NCI-H2029 (cell line): ENCODE measurements around the gene EXOC6B.

Source experiments
- DNase-seq: peaks from one replicate; lab custom pipeline; 2025; lab: John Stamatoyannopoulos, UW

EXOC6B gene

DNA sequence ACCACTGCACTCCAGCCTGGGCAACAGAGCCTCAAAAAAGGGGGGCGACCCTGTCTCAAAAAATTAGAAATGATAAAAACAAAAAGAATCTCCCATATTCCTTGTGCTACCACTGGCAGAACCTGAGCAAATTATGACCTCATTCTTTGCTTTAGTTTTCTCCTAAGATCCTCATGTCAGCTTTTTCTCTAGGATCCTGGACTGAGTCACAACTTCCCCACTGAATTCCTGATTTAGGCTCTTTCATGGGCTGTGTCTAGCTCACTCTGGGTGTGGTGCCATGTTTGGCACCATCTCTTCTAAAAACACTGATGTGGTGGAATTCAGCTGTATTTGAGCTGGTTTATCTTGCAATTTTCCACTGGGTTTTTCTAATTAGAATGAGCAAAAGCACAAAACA lies 37.1 kb downstream of the EXOC6B start:
- DNase-seq, result no peak

DNA sequence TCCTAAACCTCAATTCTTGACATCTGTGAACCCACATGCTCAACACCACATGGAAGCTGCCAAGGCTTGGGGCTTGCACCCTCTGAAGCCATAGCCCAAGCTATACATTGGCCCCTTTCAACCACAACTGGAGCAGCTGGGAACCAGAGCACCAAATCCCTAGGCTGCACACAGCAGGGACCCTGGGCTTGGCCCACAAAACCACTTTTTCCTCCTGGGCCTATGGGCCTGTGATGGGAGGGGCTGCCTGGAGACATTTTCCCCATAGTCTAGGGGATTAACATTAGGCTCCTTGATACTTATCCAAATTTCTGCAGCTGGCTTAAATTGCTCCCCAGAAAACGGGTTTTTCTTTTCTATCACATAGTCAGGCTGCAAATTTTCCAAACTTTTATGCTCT lies 40.3 kb downstream of the EXOC6B start:
- DNase-seq, result no peak

DNA sequence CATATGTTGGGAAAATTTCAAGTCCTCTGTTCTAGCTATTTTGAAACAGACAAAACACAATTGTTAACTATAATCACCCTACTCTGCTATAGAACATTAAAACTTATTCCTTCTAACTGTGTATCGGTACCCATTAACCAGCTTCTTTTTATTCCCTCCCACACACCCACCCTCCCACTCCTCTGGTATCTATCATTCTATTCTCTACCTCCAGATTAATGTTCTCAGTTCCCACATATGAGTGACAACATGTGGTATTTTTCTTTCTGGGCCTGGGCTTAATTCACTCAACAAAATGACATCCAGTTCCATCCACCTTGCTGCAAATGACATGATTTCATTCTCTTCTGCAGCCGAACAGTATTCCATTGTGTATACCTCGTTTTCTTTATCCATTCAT lies 43.3 kb downstream of the EXOC6B start:
- no peak for DNase-seq

DNA sequence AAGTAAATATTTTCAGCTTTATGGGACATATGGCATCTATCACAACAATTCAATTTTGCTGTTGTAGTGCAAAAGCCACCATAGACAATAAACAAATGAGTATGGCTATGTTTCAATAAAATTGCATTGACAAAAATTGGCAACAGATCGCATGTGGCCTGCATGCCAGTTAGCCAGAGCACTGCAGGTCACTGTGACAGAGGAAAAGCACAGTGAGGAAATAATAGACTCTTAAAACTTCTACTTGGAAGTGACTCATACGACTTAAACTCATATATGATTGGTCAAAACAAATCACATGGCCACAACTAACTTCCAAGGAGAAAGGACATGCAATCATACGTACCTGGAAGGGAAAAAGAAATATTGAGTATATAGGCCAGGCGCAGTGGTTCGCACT lies 44.4 kb downstream of the EXOC6B start:
- DNase-seq, result no peak

DNA sequence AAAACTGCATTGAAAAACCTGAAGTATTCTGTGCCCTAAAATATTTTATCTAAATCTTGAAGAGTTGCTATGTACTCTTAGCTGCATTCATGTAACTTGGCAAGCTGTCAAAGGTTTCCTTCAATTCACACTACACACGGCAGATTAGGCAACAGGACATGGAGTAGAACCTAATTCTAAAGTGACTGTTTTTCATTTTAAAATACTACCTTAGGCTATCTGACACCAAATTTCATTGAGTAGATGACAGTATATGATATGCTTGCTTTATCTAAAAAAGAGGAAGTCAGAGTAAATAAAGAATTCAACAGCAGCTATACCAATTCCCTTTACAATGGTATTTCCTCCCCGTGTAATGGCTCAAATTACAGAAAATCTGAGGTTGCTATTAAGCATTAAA lies 45.4 kb downstream of the EXOC6B start:
- DNase-seq, result peak; percentile 52

DNA sequence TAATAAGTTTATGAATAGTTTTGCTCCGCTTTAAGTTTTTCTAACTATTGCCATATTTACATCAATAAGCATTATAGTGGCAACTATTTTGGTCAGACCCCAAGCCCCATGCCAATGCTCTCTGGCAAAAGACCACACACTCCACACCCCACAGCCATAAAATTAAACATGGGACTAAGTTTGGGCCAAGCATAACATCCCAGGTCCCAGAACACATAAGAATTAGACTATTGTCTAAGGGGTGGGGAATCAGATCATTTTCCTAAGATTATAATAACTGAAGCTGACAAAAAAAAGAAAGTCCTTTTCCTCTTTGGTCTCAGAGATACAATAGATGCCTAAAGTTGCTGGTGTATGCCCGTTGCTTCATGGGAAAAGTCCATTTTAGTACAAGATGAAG lies 46.3 kb downstream of the EXOC6B start:
- DNase-seq, result no peak

DNA sequence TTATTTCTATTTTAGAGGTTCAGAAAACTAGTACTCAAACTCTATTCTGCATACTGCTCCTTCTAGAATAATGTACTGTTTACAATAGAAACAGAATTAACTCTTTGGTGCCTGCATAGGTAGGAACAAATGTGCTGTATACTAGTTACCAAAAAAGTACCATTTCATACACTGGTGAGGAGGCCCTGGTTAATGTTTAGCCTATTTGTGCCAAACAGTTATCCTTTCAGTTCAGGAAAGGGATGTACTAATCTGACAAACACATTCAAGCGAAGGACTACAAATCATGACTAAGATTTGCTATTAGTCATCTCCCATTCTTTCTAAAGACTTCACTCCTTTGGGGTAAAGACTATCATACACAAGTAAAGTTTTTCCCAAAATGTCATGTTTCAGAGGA lies 47.4 kb downstream of the EXOC6B start:
- no peak for DNase-seq

DNA sequence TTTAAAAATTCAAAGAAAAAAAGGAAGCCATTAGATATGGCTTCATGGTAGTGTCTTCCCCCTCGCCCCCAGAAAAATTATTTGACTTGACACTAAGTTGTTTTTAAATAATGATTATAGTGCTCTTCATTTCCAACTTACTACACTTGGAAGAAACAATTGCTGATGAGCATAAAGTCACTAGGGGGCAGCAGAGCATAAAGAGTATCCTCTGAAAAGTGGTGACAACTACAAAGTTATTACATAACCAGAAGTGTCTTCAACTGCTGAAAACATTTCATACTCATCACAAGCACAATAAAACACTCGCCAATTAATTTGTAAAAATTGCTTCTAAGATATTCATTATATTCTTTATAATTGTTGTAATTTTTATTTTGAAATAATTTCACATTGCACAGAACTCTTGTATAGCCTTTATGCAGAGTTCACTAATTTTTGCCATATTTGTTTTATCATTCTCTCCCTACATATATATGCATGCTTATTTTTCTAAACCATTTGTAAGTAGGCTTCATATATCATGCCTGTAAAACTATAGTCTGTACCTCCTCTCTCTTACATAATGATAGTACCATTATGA lies 54.9 kb downstream of the EXOC6B start:
- DNase-seq, result peak; percentile 46

DNA sequence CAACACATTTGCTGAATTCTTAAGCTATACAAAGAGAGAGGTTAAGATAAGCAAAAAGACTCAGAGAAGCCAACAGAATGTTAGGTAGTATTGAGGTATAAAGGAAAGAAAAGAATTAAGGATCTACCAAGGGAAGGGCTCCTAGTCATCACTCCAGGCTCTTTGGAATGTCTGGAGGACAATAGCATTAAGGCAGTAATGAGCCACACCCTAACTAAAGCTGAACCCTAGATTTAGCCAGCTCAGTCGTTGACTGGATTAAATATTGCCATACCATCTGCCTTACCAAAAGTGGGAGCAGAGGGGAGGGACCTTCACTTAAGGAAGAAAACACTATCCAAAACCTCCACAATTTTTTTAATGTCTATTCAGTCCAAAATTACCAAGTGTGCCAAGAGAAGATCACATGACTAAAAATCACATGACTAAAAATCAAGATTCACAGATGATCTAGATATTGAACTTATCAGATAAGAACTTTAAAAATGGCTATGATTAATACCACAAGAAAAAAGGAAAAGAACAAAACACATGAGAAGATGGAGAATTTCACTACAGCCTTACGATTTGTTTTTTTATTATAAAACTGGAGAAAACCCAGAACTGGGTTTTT lies 59.7 kb downstream of the EXOC6B start:
- no peak for DNase-seq

DNA sequence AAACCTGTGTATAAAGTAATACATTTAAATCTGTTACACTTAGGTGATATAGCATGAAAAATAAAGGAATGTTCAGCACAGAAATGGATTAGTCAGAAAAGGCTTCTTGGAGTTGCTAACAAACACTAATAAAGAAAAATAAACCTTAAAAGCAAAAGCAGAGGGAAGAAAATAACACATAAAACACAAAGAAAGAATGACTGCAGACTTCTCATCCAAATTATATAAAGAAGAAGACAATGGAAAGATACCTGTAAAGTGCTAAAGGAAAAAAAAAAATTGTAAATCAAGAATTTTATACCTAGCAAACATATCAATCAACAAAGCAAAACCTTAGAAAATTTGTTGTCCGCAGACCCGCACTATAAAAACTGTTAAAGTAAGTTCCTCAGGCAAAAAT lies 63.6 kb downstream of the EXOC6B start:
- no peak for DNase-seq

DNA sequence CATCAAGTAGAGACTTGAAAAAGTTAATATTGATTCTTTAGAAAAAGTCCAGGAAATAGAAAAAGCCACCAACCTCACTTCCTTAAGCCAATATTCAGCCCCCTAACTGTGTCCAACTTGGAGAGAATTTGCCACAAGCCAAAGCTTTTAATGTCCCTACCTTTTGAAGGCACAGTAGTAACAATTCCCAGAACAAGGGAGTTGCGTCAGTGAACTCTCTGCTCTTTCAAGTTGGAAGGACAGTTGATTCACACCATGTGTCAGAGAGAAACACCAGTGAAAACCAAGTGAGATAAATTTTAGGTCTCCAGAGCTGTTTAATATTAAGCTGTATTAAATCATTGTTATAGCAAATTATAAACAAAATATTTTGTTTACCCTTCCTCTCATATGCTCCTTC lies 66.1 kb downstream of the EXOC6B start:
- DNase-seq, result no peak

DNA sequence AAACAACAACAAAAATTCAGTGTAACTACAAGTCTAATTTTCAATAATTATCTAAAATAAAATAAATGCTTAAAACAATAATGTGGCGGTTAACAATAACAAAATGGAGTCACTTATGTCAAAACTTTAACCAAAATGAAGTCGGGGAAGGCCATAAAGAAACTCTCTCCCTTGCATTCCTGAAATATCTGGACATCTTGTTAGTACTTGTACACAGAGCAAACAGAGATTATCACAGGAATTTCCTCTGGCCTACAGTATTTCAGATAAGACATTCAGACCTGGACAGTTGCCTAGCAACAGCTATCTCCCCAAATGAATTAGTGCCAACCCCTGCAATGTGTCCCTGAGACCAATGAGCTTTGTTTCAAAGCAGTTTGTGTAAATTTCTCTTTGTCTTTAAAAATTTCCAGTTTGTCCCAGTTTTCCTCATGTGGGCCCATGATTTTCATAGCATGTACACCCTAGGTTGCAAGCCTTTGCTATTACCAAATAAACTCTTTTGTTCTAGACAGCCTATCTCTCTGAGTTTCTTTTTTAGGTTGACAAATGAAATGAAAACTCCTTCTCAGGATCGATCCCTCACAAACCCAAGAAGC lies 68.6 kb downstream of the EXOC6B start:
- no peak for DNase-seq

DNA sequence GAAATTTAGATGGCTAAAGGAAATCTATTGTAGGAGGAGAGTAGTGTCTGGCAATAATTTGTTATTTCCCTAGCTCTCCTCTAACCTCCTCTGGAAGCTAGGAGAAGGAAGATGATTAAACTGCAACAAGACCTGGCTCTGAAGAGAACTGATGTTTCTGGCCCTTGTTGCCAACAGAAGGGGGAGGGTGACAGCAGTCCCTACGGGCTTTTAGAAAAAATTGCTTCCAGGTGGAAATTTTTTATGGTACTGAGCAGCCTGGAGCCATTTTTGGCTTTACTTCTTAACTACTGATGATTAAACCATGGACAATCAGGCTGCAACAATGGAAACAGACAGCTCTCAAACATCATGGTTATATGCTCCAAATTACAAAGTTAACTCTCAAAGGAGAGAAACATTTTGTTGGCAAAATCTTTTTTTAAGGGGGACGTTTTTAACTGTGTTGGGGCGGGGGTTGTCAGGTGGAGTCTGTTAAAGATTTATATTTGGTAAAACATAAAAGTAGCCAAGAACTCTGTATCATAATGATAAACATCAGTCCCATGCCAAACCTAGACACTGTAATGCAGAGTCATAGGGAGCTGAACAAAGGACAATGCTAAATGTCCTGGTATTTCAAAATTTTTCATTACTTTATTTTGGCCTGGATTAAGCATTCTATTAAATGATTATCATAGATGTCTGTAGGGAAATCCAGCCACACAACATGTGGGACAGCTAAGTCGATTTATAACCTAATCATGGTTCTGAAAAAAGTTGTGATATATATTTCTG lies 70.0 kb downstream of the EXOC6B start:
- DNase-seq, result no peak

DNA sequence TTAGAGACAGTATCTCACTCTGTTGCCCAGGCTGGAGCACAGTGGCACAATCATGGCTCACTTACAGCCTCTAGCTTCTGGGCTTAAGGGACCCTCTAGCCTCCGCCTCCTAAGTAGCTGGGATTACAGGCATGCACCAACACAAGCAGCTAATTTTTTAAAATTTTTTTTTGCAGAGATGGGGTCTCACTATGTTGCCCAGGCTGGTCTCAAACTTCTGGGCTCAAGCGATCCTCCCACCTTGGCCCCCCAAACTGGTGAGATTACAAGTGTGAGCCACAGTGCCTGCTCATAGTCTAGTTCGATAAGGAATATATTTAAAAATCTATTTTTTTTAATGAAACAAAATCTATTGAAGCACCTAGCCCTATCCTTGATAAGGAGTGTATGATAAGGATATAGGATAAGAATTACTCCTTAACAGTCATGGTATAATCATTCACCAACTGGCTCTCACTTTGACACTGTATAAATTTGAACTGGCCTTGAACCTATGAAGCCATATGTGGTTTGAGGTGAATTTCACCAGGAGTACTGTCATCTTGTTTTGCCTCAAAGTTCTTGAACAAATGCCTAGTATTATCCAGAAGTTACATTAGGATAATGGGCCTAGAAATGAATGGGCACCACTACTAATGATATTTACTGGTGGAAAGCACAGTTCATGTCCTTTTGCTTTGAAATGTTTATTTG lies 71.1 kb downstream of the EXOC6B start:
- no peak for DNase-seq

DNA sequence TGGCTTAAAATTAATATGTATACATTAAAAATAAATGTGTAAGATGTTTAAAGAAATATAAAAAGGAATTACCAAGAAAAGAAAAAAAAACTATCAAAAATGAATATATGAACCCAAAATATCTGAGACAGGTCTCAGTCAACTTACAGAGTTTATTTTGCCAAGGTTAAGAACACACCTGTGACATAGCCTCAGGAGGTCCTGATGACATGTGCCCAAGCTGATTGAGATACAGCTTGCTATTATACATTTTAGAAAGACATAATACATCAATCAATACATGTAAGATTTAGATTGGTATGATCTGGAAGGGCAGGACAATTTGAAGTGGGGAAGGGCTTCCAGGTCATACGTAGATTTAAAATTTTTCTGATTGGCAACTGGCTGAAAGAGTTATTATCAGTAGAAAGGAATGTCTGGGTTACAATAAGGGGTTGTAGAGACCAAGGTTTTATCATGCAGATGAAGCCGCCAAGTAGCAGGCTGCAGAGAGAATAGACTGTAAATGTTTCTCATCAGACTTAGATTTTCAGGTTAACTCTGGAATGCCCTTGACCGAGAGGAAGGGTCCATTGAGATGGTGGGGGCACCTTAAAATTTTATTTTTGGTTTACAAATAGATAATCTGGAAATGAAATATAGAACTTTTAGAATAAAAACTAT lies 74.7 kb downstream of the EXOC6B start:
- DNase-seq, result no peak

DNA sequence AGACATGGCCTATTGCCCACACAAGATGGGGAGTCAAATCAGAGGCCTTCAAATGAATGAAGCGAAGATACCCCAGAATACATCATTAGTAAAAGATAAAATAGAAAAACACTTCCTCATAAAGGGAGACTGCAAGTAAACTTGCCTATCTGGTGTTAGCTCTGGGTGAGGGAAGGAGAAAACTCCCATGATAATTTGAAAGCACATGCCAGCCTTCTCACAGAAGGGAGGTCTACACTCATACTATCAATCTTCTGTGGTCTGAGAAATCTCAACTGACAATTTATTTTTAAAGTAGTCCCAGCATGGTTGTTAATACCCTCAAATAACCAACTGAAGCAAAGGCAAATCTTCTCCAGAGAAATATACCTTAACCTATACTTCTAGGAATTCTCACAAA lies 75.4 kb downstream of the EXOC6B start:
- DNase-seq, result no peak

DNA sequence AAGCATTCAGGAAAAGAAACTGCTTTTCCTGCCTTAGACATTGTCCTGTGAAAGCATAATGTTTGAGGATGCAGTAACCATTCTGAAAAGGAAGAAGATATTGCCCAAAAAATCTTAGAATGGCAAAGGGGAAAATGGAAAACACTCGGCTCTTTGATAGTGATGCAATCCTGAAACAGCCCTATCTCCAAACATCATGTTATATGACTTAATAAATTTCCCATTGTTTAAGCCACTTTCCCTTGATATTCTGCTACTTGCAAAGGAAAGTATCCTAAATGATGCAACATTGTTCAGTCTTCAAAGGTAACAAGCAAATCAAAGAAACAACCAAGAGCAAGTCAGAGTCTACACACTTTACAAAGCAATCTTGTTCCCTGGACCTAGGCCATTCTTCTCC lies 78.5 kb downstream of the EXOC6B start:
- no peak for DNase-seq

DNA sequence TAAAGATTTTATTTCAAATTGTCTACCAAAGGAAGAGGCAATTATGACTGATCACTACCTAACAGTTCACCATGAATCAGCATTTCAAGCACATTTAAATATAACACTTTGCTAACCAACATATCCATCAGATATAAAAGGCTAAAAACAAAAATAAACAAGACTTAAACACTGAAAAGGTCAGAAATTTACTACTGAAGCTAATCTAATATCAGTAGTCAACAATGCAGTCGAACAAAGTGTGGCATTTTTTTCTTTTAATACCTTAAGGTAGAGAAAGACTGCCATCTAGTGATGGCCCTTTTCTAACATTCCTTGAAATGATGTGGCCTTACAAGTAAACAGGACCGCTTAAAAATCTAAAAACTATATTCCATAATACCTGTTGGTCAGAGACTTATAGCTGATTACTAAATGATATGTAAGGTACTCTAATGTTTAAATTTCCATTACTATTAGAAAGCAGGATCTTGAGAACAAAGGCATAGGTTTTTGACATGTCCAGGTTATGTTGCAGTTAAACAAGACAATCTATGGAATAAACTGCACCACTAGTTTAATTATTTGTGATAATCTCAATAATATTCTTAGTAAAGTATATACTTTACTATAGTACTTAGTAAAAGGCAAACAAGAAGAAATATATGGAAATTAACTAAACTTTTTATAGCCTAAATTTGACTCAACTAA lies 80.0 kb downstream of the EXOC6B start:
- peak; percentile 64 for DNase-seq

DNA sequence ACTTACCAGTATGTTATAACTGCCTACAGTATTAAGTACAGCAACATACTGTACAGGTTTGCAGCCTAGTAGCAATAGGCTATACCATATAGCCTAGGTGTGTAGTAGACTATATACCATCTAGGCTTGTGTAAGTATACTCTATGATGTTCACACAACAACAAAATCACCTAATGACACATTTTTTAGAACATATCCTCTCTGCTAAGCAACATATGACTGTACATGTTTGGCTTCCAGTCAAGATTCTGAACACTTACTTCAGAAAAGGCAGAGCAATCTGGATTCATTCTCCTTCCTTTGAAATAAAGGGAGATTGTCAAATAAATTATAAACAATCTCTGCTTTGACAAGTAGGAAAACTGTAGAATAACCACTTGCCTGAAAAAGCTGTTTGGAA lies 81.8 kb downstream of the EXOC6B start:
- DNase-seq, result no peak

DNA sequence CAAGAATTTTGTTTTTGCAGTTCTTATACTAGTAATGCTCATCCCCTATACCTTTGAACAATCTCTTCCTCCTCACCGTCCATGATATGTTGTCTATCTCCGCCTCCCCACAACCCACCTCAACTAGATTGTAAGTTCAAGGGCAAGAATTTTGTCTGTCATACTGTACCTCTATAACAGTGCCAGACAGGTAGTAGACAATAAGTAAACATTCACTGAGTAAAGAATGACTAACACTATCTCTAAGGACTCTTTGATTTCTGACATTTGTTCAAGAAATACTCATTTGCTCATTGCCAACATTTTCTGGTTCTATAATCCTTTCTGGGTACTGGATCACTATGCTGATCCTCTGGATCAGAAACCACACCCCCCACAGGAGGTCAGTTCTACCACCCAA lies 82.4 kb downstream of the EXOC6B start:
- DNase-seq, result no peak

DNA sequence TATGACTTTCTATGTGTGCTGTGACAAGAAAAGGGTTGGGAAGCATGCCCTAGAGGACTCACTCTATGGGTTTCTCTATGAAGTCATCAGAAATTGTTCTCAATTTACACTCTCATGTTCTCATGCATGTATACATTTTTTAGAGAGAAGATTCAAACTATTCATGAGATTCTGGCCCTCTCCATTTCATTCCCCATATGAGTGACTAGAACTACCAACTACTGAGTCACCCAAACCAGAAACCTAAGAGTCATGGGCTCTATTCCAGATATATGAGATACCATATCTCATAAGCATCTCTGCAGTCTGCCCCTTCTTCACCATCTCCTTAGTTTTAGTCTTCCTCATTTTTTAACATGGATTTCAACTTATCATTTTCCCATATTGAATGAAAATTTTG lies 87.7 kb downstream of the EXOC6B start:
- no peak for DNase-seq

DNA sequence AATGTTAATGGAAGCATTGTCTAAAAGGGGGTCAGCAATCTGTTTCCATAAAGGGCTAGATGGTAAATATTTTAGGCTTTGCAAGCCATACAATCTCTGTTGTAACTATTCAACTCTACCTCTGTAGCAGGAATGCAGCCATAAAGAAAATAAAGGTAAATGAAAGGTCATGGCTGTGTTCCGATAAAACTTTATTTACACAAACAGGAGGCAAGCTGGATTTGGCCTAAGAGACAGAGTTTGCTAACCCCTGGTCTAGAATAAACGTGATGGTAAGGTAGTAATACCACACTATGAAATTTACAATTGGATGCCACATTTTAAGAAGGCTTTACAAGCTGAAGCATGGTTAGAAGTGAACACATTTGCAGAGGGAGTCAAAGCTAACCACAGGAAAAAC lies 91.4 kb downstream of the EXOC6B start:
- no peak for DNase-seq
